B cell (primary cell): ENCODE results near the gene TLL2. TPM values are rescaled to one million over a fixed set of nuclear protein-coding genes. Genes with fewer than 3 reads are reported as not detected.

Source experiments
- ATAC-seq: fragments of 200-7000 bp; cut with Tn5 transposase; one replicate; pipeline ENCODE4 v1.10.0; 2021; ENCODE audit warnings: low read depth, mild to moderate bottlenecking, moderate number of reproducible peaks, moderate library complexity
- CTCF ChIA-PET: fragments of 350-600 bp; sonication (Branson Sonifier 250); formaldehyde crosslinking; loops from one replicate; lab custom pipeline; 2021; ENCODE audit warnings: antibody characterized with exemption, inconsistent platforms; lab: Charles Lee
- POLR2A ChIA-PET: fragments of 350-600 bp; sonication (Branson Sonifier 250); formaldehyde crosslinking; loops from one replicate; lab custom pipeline; 2021; ENCODE audit warnings: antibody characterized with exemption; lab: Charles Lee
- DNase-seq: peaks from one replicate; pipeline ENCODE4 v3.0.0; 2013
- H2AFZ ChIP-seq: 2 replicates; pipeline ENCODE4 v1.6.1; 2012; ENCODE audit warnings: mild to moderate bottlenecking, low read depth, low read length; ENCODE audit not compliant: insufficient read depth, poor library complexity, severe bottlenecking
- H3K27ac ChIP-seq, 2 donors: 1 replicate in 1 of 2; 2 replicates in 1 of 2; pipeline ENCODE4 v1.5.1; 2012 to 2013; ENCODE audit warnings: low read length in 2 of 2, mild to moderate bottlenecking in 2 of 2, moderate library complexity in 1 of 2
- H3K27me3 ChIP-seq, 4 experiments: fragments of 200-600 bp in 1 of 4; sonication (generic) in 1 of 4; replicated peaks in 1 of 4; 1 replicate in 2 of 4; 2 replicates in 2 of 4; pipeline versions ENCODE4 v1.6.1 to v1.7.0; 2013 to 2016; ENCODE audit warnings: low read length in 3 of 4, mild to moderate bottlenecking in 2 of 4, mixed read lengths in 1 of 4, moderate library complexity in 1 of 4; ENCODE audit not compliant: insufficient read depth in 4 of 4, control insufficient read depth in 3 of 4; ENCODE audit errors: control extremely low read depth in 1 of 4
- H3K36me3 ChIP-seq, 2 experiments: replicated peaks in 1 of 2; 1 replicate in 1 of 2; 2 replicates in 1 of 2; pipeline versions ENCODE4 v1.6.1 to v1.7.1; 2013; ENCODE audit warnings: low read length in 1 of 2; ENCODE audit not compliant: insufficient read depth in 2 of 2, control insufficient read depth in 1 of 2; ENCODE audit errors: control extremely low read depth in 1 of 2, extremely low read depth in 1 of 2
- H3K4me1 ChIP-seq, 2 donors: fragments of 200-600 bp in 1 of 2; sonication (generic) in 1 of 2; 1 replicate in 1 of 2; 2 replicates in 1 of 2; pipeline versions ENCODE4 v1.5.1 to v1.6.1; 2013 to 2017; ENCODE audit warnings: low read length in 2 of 2; ENCODE audit not compliant: control insufficient read depth in 2 of 2, insufficient read depth in 2 of 2
- H3K4me2 ChIP-seq: replicated peaks from 2 replicates; pipeline ENCODE3; 2012; ENCODE audit warnings: mild to moderate bottlenecking, low read depth, low read length; ENCODE audit not compliant: poor library complexity, severe bottlenecking
- H3K4me3 ChIP-seq, 5 experiments: fragments of 200-600 bp in 1 of 5; sonication (generic) in 1 of 5; 1 replicate in 3 of 5; 2 replicates in 2 of 5; pipeline versions ENCODE4 v1.5.1 to v1.7.0; 2011 to 2016; ENCODE audit warnings: low read length in 4 of 5, mild to moderate bottlenecking in 4 of 5, low read depth in 2 of 5, control low read depth in 1 of 5, moderate library complexity in 1 of 5; ENCODE audit not compliant: insufficient read depth in 1 of 5; ENCODE audit errors: control extremely low read depth in 1 of 5, extremely low read depth in 1 of 5
- H3K79me2 ChIP-seq: fragments of 200-600 bp; sonication (generic); one replicate; pipeline ENCODE4 v1.6.0; 2016; ENCODE audit warnings: low read length; ENCODE audit not compliant: control insufficient read depth, insufficient read depth
- H3K9ac ChIP-seq: fragments of 200-600 bp; sonication (generic); 2 replicates; pipeline ENCODE4 v1.6.1; 2017; ENCODE audit warnings: mild to moderate bottlenecking, low read length, moderate library complexity
- H3K9me3 ChIP-seq, 3 donors: one replicate each; pipeline versions ENCODE4 v1.6.1 to v1.7.1; 2013; ENCODE audit warnings: low read length in 2 of 3; ENCODE audit not compliant: control insufficient read depth in 2 of 3, insufficient read depth in 1 of 3; ENCODE audit errors: control extremely low read depth in 1 of 3
- H4K20me1 ChIP-seq: 2 replicates; pipeline ENCODE4 v1.6.0; 2012; ENCODE audit warnings: mild to moderate bottlenecking, low read length; ENCODE audit not compliant: insufficient read depth, control insufficient read depth, poor library complexity, severe bottlenecking
- H3K27ac Mint-ChIP-seq: one replicate; pipeline ENCODE4 v1.8.0; 2021; ENCODE audit warnings: mixed read lengths
- H3K27me3 Mint-ChIP-seq: one replicate; pipeline ENCODE4 v1.8.0; 2021; ENCODE audit warnings: mixed read lengths
- H3K4me1 Mint-ChIP-seq: one replicate; pipeline ENCODE4 v1.8.0; 2021; ENCODE audit warnings: mixed read lengths
- H3K4me3 Mint-ChIP-seq: one replicate; pipeline ENCODE4 v1.8.0; 2021; ENCODE audit warnings: mixed read lengths
- H3K9me3 Mint-ChIP-seq: one replicate; pipeline ENCODE4 v1.8.0; 2022; ENCODE audit warnings: mixed read lengths; ENCODE audit not compliant: insufficient read depth
- CTCF ChIP-seq: fragments of 200-600 bp; IDR thresholded peaks from one replicate; pipeline ENCODE4 v1.8.0; 2022; ENCODE audit warnings: antibody characterized with exemption, mild to moderate bottlenecking
- EZH2 ChIP-seq: IDR thresholded peaks from 2 replicates; pipeline ENCODE4 v1.6.1; 2012; ENCODE audit warnings: borderline replicate concordance, low read depth, mild to moderate bottlenecking, moderate library complexity, low read length; ENCODE audit not compliant: insufficient read depth, poor library complexity, severe bottlenecking
- WGBS: methylation state at CpG from one replicate; pipeline ENCODE4 v1.1.5; 2013; ENCODE audit warnings: missing lambda C conversion rate; ENCODE audit not compliant: insufficient coverage; 5-methylcytosine and 5-hydroxymethylcytosine counted together
- intact Hi-C: fragments of 100-400 bp; cut with micrococcal nuclease; formaldehyde crosslinking; loops from one replicate; pipeline ENCODE4 v1.10.0; 2022
- polyA plus RNA-seq: library from polyadenylated mRNA; depleted of rRNA; stranded (reverse); fragments of >200 nt; gene quantifications from 2 replicates; pipeline ENCODE4 v1.2.3, GENCODE V29; 2012
- total RNA-seq, 2 donors: library from RNA; stranded (reverse); fragments of 120-200 nt in 1 of 2; gene quantifications; 1 replicate in 1 of 2; 2 replicates in 1 of 2; pipeline versions ENCODE4 v1.2.3 to v1.2.4, GENCODE V29; 2013 to 2022

The TLL2 gene
- total and polyA plus RNA-seq, 2 donors (not counting 1 experiment from before 2014, with no cell fraction given): 0.13 to 0.47 TPM

GRCh38 chr10:96369890-96370583, 143.7 kb downstream of the TLL2 start:
- Histone ChIP-seq H2AFZ (no peak overlapping the region), H3K9ac (no peak overlapping the region), H3K27ac (no peak overlapping the region), H3K36me3 (no peaks in the 10 kb centered on the region), H3K4me1 (peaks cover 6 to 8% of the 10 kb centered on the region in 2 donors), H3K9me3 (no peaks in the 10 kb centered on the region), H4K20me1 (no peaks in the 10 kb centered on the region), H3K4me2 (no peak overlapping the region), H3K79me2 (no peaks in the 10 kb centered on the region), H3K4me3 (no peak overlapping the region), H3K27me3 (peaks cover 0 to 6% (median 0%) of the 10 kb centered on the region in 4 experiments)
- ChIA-PET POLR2A (no interaction called here), CTCF (interaction anchor here (0.6 to 3.1 kb wide), 19 partner anchors 9 to 841 kb away, joined by 3 to 17 read pairs (median 4); no protein-coding TSS in a partner anchor)
- 88% methylated on average over 35 of the region's 38 CpGs for WGBS
- TF ChIP-seq EZH2 (no peak), CTCF (no peak)
- H3K9me3 Mint-ChIP-seq: no peaks in the 10 kb centered on the region
- H3K4me3 Mint-ChIP-seq: no peak overlapping the region
- DNase-seq (no peak), ATAC-seq (no peak)
- H3K27me3 Mint-ChIP-seq: peaks cover 19% of the 10 kb centered on the region
- no peak overlapping the region for H3K27ac Mint-ChIP-seq
- H3K4me1 Mint-ChIP-seq: peaks cover 8% of the 10 kb centered on the region
- intact Hi-C loops: no loop called here

- no peaks in the 10 kb centered on the region for H3K9me3 Mint-ChIP-seq
- ChIA-PET CTCF (interaction anchor here (1.2 kb wide), 1 partner anchor 139 kb away, joined by 3 read pairs; no protein-coding TSS in a partner anchor), POLR2A (no interaction called here)
- no peak overlapping the region for H3K27ac ChIP-seq
- peaks cover 8% of the 10 kb centered on the region for H3K27me3 Mint-ChIP-seq
- no peak overlapping the region for H3K27ac Mint-ChIP-seq
- no peaks in the 10 kb centered on the region for H3K9me3 ChIP-seq
- H4K20me1 ChIP-seq: no peaks in the 10 kb centered on the region
- no peak for ATAC-seq
- no peak overlapping the region for H3K4me2 ChIP-seq
- H3K4me1 Mint-ChIP-seq: peaks cover 2% of the 10 kb centered on the region
- H2AFZ ChIP-seq: no peak overlapping the region
- 100% methylated on average over 4 of the region's 5 CpGs for WGBS
- DNase-seq: no peak
- no peak overlapping the region for H3K4me3 ChIP-seq
- H3K4me3 Mint-ChIP-seq: no peak overlapping the region
- TF ChIP-seq EZH2: no peak
- TF ChIP-seq CTCF: no peak
- H3K9ac ChIP-seq: no peak overlapping the region
- peaks cover 0 to 3% of the 10 kb centered on the region in 2 donors for H3K4me1 ChIP-seq
- intact Hi-C loops: no loop called here
- no peaks in the 10 kb centered on the region for H3K79me2 ChIP-seq
- H3K27me3 ChIP-seq: no peaks in the 10 kb centered on the region
- H3K36me3 ChIP-seq: no peaks in the 10 kb centered on the region
These were observed 144.8 kb downstream of the TLL2 start for GRCh38 chr10:96368971-96369370.
